Measurements from ENCODE around the gene E2F1.

DNA sequence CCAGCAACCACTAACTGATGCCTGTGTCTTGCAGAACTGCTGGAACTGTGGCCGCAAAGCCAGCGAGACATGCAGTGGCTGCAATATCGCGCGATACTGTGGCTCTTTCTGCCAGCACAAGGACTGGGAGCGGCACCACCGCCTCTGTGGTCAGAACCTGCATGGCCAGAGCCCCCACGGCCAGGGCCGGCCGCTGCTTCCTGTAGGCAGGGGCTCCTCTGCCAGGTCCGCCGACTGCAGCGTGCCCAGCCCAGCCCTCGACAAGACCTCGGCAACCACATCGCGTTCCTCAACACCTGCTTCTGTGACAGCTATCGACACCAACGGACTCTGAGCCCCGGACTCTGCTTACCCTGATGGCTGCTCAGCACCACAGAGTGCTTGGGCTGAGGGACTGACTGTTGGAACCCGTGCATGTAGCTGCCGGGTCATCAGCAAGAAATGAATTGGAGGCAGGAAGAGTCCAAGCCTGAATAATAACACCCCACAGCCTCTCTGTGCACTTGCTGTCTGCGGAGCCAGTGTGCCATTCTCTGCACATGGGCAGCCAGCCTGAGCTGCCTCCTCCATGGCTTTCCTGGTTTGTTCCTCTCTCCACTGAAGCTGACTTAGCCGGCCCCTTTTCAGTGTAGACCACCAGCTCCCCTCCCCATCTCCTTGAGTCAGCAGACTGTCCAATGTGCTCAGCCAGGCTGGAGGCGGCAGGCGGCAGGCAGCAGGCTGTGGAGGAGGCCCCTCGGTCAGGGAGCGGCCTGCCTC, 41.7 kb downstream of the E2F1 start:
- TF ChIP-seq ZNF274 (IDR thresholded peaks at IDR 0.05; ENCODE audit: low read depth, low read length) (no peak), SUZ12 (IDR thresholded peaks at IDR 0.05; ENCODE audit: extremely low read depth, insufficient read depth, insufficient read length) (no peak), YY1 (IDR thresholded peaks at IDR 0.05; ENCODE audit: insufficient read depth, insufficient read length) (no peak)
